KOPT-K1 (cell line): ENCODE measurements around the gene TFPI.
"Not testable (repeated sequence)": the region's sequence is repeated elsewhere in the genome, so short reads cannot be mapped to it uniquely, and the experiment has no call there.

Experiments
- H3K27ac ChIP-seq: fragments of 200-600 bp; sonication (generic); 2 replicates; pipeline ENCODE4 v1.5.1; 2016; ENCODE audit warnings: antibody characterized with exemption, mild to moderate bottlenecking, low read depth, low read length; ENCODE audit not compliant: poor library complexity, severe bottlenecking
- H3K36me3 ChIP-seq: fragments of 200-600 bp; sonication (generic); 2 replicates; pipeline ENCODE4 v1.5.1; 2017; ENCODE audit warnings: antibody characterized with exemption, mild to moderate bottlenecking, low read length, moderate library complexity; ENCODE audit not compliant: insufficient read depth
- H3K9me3 ChIP-seq: fragments of 200-600 bp; sonication (generic); 2 replicates; pipeline ENCODE4 v1.5.1; 2017; ENCODE audit warnings: antibody characterized with exemption, low read length, mild to moderate bottlenecking; ENCODE audit not compliant: insufficient read depth, poor library complexity, severe bottlenecking

TFPI gene

DNA sequence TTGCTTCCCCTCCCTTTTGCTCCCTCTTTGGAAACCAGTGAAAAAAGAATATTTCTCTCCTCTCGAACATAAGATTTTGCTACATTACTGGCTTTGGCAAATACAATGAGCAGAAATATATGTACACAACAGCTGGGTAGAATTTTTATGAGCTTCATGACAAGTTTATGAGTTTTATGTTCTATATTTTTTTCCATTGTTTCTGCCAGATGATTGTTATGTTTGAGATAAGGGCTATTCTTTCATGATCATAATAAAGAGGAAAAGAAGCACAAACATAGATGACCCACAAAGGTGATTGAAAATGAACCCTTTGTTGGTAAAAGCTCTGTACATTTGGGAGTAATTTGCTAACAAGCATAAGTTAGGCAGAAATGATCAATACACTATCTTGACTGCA, 14.8 kb upstream of the TFPI start:
- no peaks in the 10 kb centered on the region for H3K36me3 ChIP-seq
- H3K9me3 ChIP-seq = no peaks in the 10 kb centered on the region
- no peak overlapping the region for H3K27ac ChIP-seq

DNA sequence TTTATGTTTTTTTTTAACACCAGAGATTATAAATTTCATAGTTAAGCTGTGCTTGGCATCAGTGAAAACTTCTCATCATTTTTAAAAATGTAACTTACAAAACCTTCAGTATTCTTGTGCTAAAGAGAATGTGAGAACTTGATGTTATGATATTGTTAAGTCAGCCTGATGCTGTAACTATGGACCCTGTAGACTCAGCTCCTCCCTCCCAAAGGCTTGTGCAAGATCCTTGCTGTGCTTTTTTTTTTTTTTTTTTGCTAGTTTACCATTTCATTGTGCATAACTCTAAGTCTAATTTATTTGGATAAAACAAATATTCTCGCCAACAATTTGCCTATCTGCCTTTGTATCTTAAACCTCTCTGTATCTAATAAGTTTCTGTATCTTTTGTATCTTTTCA, 12.9 kb upstream of the TFPI start:
- no peaks in the 10 kb centered on the region for H3K36me3 ChIP-seq
- no peaks in the 10 kb centered on the region for H3K9me3 ChIP-seq
- no peak overlapping the region for H3K27ac ChIP-seq

GRCh38 chr2:187566712-187567111, 12.5 kb upstream of the TFPI start:
- no peaks in the 10 kb centered on the region for H3K9me3 ChIP-seq
- no peaks in the 10 kb centered on the region for H3K36me3 ChIP-seq
- no peak overlapping the region for H3K27ac ChIP-seq

GRCh38 chr2:187566266-187566665, 12.0 kb upstream of the TFPI start:
- no peak overlapping the region for H3K27ac ChIP-seq
- no peaks in the 10 kb centered on the region for H3K36me3 ChIP-seq
- no peaks in the 10 kb centered on the region for H3K9me3 ChIP-seq

- H3K27ac ChIP-seq, H3K36me3 ChIP-seq, H3K9me3 ChIP-seq: not testable (repeated sequence)
Measured at GRCh38 chr2:187565618-187566017, 11.4 kb upstream of the TFPI start.

- H3K9me3 ChIP-seq, H3K27ac ChIP-seq, H3K36me3 ChIP-seq: not testable (repeated sequence)
Measured at GRCh38 chr2:187556493-187556892, 2.3 kb upstream of the TFPI start.

- Histone ChIP-seq H3K36me3 (no peaks in the 10 kb centered on the region), H3K27ac (no peak overlapping the region), H3K9me3 (no peaks in the 10 kb centered on the region)
Measured at GRCh38 chr2:187554704-187555082, 458 bp upstream of the TFPI start.

DNA sequence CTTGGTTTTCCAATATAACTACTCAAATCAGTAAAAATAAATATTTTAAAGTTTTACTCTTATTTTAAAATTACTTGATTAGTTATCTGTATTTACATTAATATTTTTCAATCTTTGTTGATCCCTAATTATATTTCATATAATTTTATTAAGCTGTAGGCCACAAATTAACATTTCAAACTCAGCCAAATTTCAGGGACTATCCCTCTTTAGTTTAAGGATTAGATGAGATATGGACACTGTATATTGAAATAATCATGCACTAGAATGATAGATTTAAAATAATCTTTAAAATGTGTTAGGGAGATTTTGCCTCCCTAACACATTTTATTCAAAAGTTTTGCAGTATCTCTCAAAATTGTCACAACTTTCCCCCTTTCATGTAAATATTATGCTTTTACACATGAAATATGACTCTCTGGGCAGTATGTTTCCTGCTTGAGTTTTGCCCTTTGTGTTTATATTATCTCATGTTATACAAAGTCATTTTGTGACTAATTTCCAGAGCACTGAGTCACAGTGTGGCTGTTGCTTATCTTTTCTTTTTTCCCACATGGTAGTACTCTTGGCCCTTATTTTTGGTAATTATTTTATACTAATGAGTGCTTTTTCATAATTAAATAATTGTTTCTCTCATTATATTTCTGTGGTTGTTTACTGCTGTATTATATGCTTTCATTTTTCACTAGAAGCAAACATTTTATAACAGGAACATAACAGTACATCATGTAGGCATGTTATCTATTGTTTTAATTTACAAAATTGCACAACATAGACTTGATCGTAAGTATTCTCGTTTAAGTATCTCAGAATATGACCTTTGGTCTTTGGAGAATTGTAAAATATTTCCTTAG, 1.2 kb downstream of the TFPI start:
- Histone ChIP-seq H3K27ac (no peak overlapping the region), H3K36me3 (no peaks in the 10 kb centered on the region)

GRCh38 chr2:187552381-187552780, 1.9 kb downstream of the TFPI start:
- H3K27ac ChIP-seq = no peak overlapping the region
- H3K9me3 ChIP-seq = no peaks in the 10 kb centered on the region
- H3K36me3 ChIP-seq = no peaks in the 10 kb centered on the region

More for the DNA sequence above, 1.2 kb downstream of the TFPI start:
- H3K9me3 ChIP-seq = no peaks in the 10 kb centered on the region

- Histone ChIP-seq H3K36me3 (no peaks in the 10 kb centered on the region), H3K27ac (no peak overlapping the region), H3K9me3 (no peaks in the 10 kb centered on the region)
Measured at GRCh38 chr2:187550857-187551256, 3.4 kb downstream of the TFPI start.

DNA sequence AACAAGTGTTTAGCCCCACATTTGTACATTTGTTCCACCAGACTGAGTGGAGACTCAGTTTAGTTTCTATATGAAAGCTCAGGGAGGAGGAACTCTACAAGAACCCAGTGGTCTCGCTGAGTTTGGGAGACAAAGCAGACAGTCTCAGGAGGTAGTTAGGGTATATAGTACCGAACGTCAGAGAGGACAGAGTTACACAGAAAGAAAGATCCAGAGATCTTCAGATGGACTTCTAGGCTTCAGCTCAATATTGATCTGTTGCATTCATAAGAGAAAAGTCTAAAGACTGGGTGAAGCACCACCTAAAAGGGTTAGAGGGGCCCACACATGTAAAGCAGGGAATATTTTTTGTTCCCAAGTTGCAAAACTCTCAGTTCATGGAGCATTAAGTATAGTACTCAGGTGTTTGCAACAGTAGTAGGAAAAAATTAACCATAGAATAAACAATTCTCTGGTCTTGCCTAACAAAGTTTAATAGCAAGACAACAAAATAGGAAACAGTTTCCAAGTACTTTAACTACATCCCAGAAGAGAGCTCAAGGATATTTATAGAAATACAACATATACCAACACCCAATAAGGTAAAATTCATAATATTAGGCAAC, 4.2 kb downstream of the TFPI start:
- Histone ChIP-seq H3K36me3 (no peaks in the 10 kb centered on the region), H3K9me3 (no peaks in the 10 kb centered on the region), H3K27ac (no peak overlapping the region)

DNA sequence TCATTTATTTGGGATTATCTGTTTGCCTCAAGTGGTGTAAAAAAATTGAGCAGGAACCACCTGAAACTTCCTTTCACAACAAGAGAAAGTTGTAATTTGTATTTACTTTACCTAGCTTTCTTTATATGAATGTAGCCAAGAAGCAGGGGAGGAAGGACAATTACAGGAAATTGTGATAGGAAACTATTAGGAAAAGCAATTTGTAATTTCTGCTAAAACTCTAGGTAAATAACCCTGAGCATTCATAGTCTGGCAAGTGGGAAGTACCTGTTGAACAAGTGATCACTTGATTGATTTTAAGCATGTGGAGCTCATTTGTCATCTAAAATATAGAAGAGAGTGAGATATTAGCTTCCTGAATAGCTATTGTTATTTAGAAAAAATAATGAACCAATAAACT, 5.0 kb downstream of the TFPI start:
- H3K36me3 ChIP-seq = no peaks in the 10 kb centered on the region
- H3K27ac ChIP-seq = no peak overlapping the region
- H3K9me3 ChIP-seq = no peaks in the 10 kb centered on the region

DNA sequence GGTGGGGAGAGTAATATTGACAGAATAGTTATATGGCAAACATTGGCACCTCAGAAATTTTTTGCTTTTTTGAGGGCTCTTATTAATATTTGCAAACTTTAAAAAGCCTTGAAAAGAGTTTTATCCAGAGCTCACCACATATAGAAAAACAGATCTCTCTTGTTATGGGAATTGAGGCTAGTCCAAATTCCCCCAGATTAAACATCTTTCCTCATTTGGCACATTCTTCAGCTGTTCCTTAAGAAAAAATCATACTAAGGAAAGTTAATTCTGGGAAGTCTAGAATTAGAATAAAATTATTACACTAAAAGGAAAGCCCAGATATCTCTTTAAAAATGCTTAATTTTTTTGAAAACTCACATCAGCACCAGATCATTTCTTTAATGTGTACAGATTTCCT, 5.6 kb downstream of the TFPI start:
- no peak overlapping the region for H3K27ac ChIP-seq
- H3K9me3 ChIP-seq = no peaks in the 10 kb centered on the region
- no peaks in the 10 kb centered on the region for H3K36me3 ChIP-seq

GRCh38 chr2:187547353-187547979, 6.8 kb downstream of the TFPI start:
- no peak overlapping the region for H3K27ac ChIP-seq

GRCh38 chr2:187546762-187547333, 7.4 kb downstream of the TFPI start:
- H3K9me3 ChIP-seq = no peaks in the 10 kb centered on the region
- no peak overlapping the region for H3K27ac ChIP-seq
- H3K36me3 ChIP-seq = no peaks in the 10 kb centered on the region

More at GRCh38 chr2:187547353-187547979, 6.8 kb downstream of the TFPI start:
- Histone ChIP-seq H3K36me3 (no peaks in the 10 kb centered on the region), H3K9me3 (no peaks in the 10 kb centered on the region)
